ENCODE results near the gene HEG1. TPM values are rescaled to one million over a fixed set of nuclear protein-coding genes. Genes with fewer than 3 reads are reported as not detected.
"Not testable (repeated sequence)": the region's sequence is repeated elsewhere in the genome, so short reads cannot be mapped to it uniquely, and the experiment has no call there.

HEG1 gene
- total and polyA plus RNA-seq, 2 donors (not counting 3 experiments of a cell fraction or from before 2014, with no cell fraction given), result 50.1 to 106 TPM

GRCh38 chr3:124960105-124960504, 95.7 kb downstream of the HEG1 start:
- Histone ChIP-seq H3K9ac (replicated peaks; ENCODE audit: extremely low read depth, insufficient read depth, low read length) (no peak overlapping the region), H3K4me2 (ENCODE audit: insufficient read depth, low read length) (no peak overlapping the region), H3K36me3 (ENCODE audit: control insufficient read depth in 2 of 2, extremely low read depth in 1 of 2, insufficient read depth in 2 of 2, low read length in 2 of 2) (no peaks in the 10 kb centered on the region), H2AFZ (ENCODE audit: low read depth, low read length) (no peak overlapping the region), H3K9me1 (replicated peaks; ENCODE audit: control insufficient read depth, extremely low read depth, insufficient read depth, low read length) (no peaks in the 10 kb centered on the region), H3K27me3 (ENCODE audit: control insufficient read depth in 2 of 2, insufficient read depth in 2 of 2, low read length in 2 of 2) (peaks cover 0 to 2% of the 10 kb centered on the region in 2 experiments), H3K4me3 (replicated peaks in 1 of 3; ENCODE audit: insufficient read depth in 1 of 3, low read depth in 1 of 3, low read length in 3 of 3) (no peak overlapping the region), H3K9me3 (replicated peaks; ENCODE audit: control insufficient read depth, insufficient read depth, low read length) (no peaks in the 10 kb centered on the region), H3K27ac (ENCODE audit: insufficient read depth, low read depth, low read length) (no peak overlapping the region), H4K20me1 (replicated peaks; ENCODE audit: control insufficient read depth, extremely low read depth, insufficient read depth, low read length) (no peaks in the 10 kb centered on the region), H3K4me1 (ENCODE audit: control insufficient read depth, extremely low read depth, insufficient read depth, low read length) (no peaks in the 10 kb centered on the region), H3K79me2 (ENCODE audit: control insufficient read depth, insufficient read depth, low read length) (no peaks in the 10 kb centered on the region)
- no peak for FAIRE-seq
- dilution Hi-C loops (cut with MboI; ENCODE audit: extremely low pct_ligation_motif_present, low sequenced_read_pairs) (no loop called here), intact Hi-C loops (cut with micrococcal nuclease) (no loop called here)
- TF ChIP-seq MAX (IDR thresholded peaks at IDR 0.05; ENCODE audit: insufficient read depth, insufficient read length) (no peak), CTCF (IDR thresholded peaks at IDR 0.05; ENCODE audit: extremely low read depth in 1 of 2, insufficient read depth in 1 of 2, low read depth in 1 of 2, low read length in 2 of 2) (no peak), FOS (IDR thresholded peaks at IDR 0.05; ENCODE audit: borderline replicate concordance, insufficient read depth, low read length) (no peak), EZH2 (IDR thresholded peaks at IDR 0.05; ENCODE audit: borderline replicate concordance, low read depth, low read length, severe bottlenecking) (no peak), POLR2A (IDR thresholded peaks at IDR 0.05; ENCODE audit: low read depth, low read length) (no peak), GATA2 (IDR thresholded peaks at IDR 0.05; ENCODE audit: insufficient read depth, insufficient read length, low read depth, low read length) (no peak), JUN (IDR thresholded peaks at IDR 0.05; ENCODE audit: borderline replicate concordance, insufficient read depth, insufficient read length, low read depth) (no peak), POLR2AphosphoS5 (IDR thresholded peaks at IDR 0.05; ENCODE audit: insufficient read depth, low read depth, low read length) (no peak), MYC (IDR thresholded peaks at IDR 0.05; ENCODE audit: low read depth, low read length) (no peak)
- no peak for DNase-seq (ENCODE audit: low read depth, low spot score)
- POLR2A ChIA-PET, result no interaction called here
- BruUV-seq (replicated peaks), result no TSS peak
- CTCF ChIA-PET, result no interaction called here

- H3K79me2 ChIP-seq (ENCODE audit: control insufficient read depth, insufficient read depth, low read length); H3K27me3 ChIP-seq (ENCODE audit: control insufficient read depth in 2 of 2, insufficient read depth in 2 of 2, low read length in 2 of 2); CTCF ChIA-PET; intact Hi-C loops (cut with micrococcal nuclease); H3K9me1 ChIP-seq (replicated peaks; ENCODE audit: control insufficient read depth, extremely low read depth, insufficient read depth, low read length); H3K4me1 ChIP-seq (ENCODE audit: control insufficient read depth, extremely low read depth, insufficient read depth, low read length); H3K27ac ChIP-seq (ENCODE audit: insufficient read depth, low read depth, low read length); POLR2A ChIA-PET; H3K9ac ChIP-seq (replicated peaks; ENCODE audit: extremely low read depth, insufficient read depth, low read length); FAIRE-seq; BruUV-seq (replicated peaks); DNase-seq (ENCODE audit: low read depth, low spot score); dilution Hi-C loops (cut with MboI; ENCODE audit: extremely low pct_ligation_motif_present, low sequenced_read_pairs); H2AFZ ChIP-seq (ENCODE audit: low read depth, low read length); H3K4me2 ChIP-seq (ENCODE audit: insufficient read depth, low read length); H4K20me1 ChIP-seq (replicated peaks; ENCODE audit: control insufficient read depth, extremely low read depth, insufficient read depth, low read length); H3K36me3 ChIP-seq (ENCODE audit: control insufficient read depth in 2 of 2, extremely low read depth in 1 of 2, insufficient read depth in 2 of 2, low read length in 2 of 2); H3K4me3 ChIP-seq (replicated peaks in 1 of 3; ENCODE audit: insufficient read depth in 1 of 3, low read depth in 1 of 3, low read length in 3 of 3); H3K9me3 ChIP-seq (replicated peaks; ENCODE audit: control insufficient read depth, insufficient read depth, low read length): not testable (repeated sequence)
These were observed 97.8 kb downstream of the HEG1 start for GRCh38 chr3:124957951-124958350.
